HepG2 (cell line): ENCODE measurements around the gene CSTPP1. TPM values are rescaled to one million over a fixed set of nuclear protein-coding genes. Genes with fewer than 3 reads are reported as not detected.
A peak's percentile ranks its signal among the peaks of the same experiment; 100 is the strongest.

ENCODE experiments used
- ETV6 ChIP-seq: sonication (generic); formaldehyde crosslinking; conservative IDR thresholded peaks from 2 replicates; pipeline ENCODE4 v1.4.0; 2020; ENCODE audit warnings: missing genetic modification reagents
- FOXO1 ChIP-seq: sonication (generic); formaldehyde crosslinking; IDR thresholded peaks from 2 replicates; pipeline ENCODE4 v1.4.0; 2020; ENCODE audit warnings: missing genetic modification reagents
- GABPB1 ChIP-seq: IDR thresholded peaks from 2 replicates; pipeline ENCODE4 v1.6.1; 2016; ENCODE audit warnings: mild to moderate bottlenecking, missing genetic modification reagents, moderate library complexity, missing compliant biosample characterization
- MBD4 ChIP-seq: IDR thresholded peaks from 2 replicates; pipeline ENCODE4 v1.6.1; 2012; ENCODE audit warnings: low read length, inconsistent platforms, borderline replicate concordance
- NFKBIZ ChIP-seq: IDR thresholded peaks from 2 replicates; pipeline ENCODE4 v1.6.1; 2018; ENCODE audit warnings: missing genetic modification reagents, missing compliant biosample characterization
- PAX8 ChIP-seq: sonication (generic); formaldehyde crosslinking; IDR thresholded peaks from 2 replicates; pipeline ENCODE4 v1.8.0; 2022; ENCODE audit warnings: mild to moderate bottlenecking, missing genetic modification reagents, borderline replicate concordance
- SMAD3 ChIP-seq: sonication (generic); formaldehyde crosslinking; IDR thresholded peaks from 2 replicates; pipeline ENCODE4 v1.4.0; 2020; ENCODE audit warnings: missing genetic modification reagents
- TARDBP ChIP-seq: sonication (generic); formaldehyde crosslinking; IDR thresholded peaks from 2 replicates; pipeline ENCODE4 v1.8.0; 2022; ENCODE audit warnings: mild to moderate bottlenecking, missing genetic modification reagents
- ZBTB7A ChIP-seq: sonication (generic); formaldehyde crosslinking; IDR thresholded peaks from 2 replicates; pipeline ENCODE4 v1.8.0; 2022; ENCODE audit warnings: mild to moderate bottlenecking, missing genetic modification reagents
- ZFX ChIP-seq: sonication (generic); formaldehyde crosslinking; IDR thresholded peaks from 2 replicates; pipeline ENCODE4 v1.4.0; 2020; ENCODE audit warnings: mild to moderate bottlenecking, low read depth, missing genetic modification reagents, moderate library complexity
- ZMYM2 ChIP-seq: sonication (generic); formaldehyde crosslinking; IDR thresholded peaks from 2 replicates; pipeline ENCODE4 v1.8.0; 2022; ENCODE audit warnings: mild to moderate bottlenecking, missing genetic modification reagents
- ZNF256 ChIP-seq: sonication (generic); formaldehyde crosslinking; conservative IDR thresholded peaks from 2 replicates; pipeline ENCODE4 v1.4.0; 2020; ENCODE audit warnings: missing genetic modification reagents
- ZNF326 ChIP-seq: sonication (generic); formaldehyde crosslinking; IDR thresholded peaks from 2 replicates; pipeline ENCODE4 v1.4.0; 2020; ENCODE audit warnings: missing genetic modification reagents, borderline replicate concordance
- ZNF557 ChIP-seq: sonication (generic); formaldehyde crosslinking; IDR thresholded peaks from 2 replicates; pipeline ENCODE4 v1.4.0; 2020; ENCODE audit warnings: missing genetic modification reagents
- ZNF720 ChIP-seq: sonication (generic); formaldehyde crosslinking; IDR thresholded peaks from 2 replicates; pipeline ENCODE4 v1.4.0; 2020; ENCODE audit warnings: missing genetic modification reagents
- ZNF761 ChIP-seq: sonication (generic); formaldehyde crosslinking; conservative IDR thresholded peaks from 2 replicates; pipeline ENCODE4 v1.4.0; 2020; ENCODE audit warnings: mild to moderate bottlenecking, missing genetic modification reagents
- ZNF883 ChIP-seq: sonication (generic); formaldehyde crosslinking; IDR thresholded peaks from 2 replicates; pipeline ENCODE4 v1.5.1; 2020; ENCODE audit warnings: mild to moderate bottlenecking, missing genetic modification reagents; ENCODE audit errors: not compliant biosample characterization
- polyA plus RNA-seq, 8 experiments: library from polyadenylated mRNA; depleted of rRNA in 3 of 8; stranded (reverse) in 7 of 8; unstranded in 1 of 8; fragments of >200 nt; fragmentation: Illumina TruSeq in 4 of 8; extraction: Trizol in 4 of 8; gene quantifications; 2 replicates each; pipeline versions ENCODE4 v1.2.1 to v1.2.3, GENCODE V29; 2011 to 2016; ENCODE audit warnings: low read depth in 4 of 8, missing spikeins in 1 of 8, mixed read lengths in 1 of 8; ENCODE audit not compliant: insufficient read depth in 1 of 8
- total RNA-seq, 5 experiments: library from RNA; depleted of rRNA; stranded (reverse); fragments of >200 nt; fragmentation: Illumina TruSeq; extraction: Trizol; gene quantifications; 2 replicates each; pipeline ENCODE4 v1.2.3, GENCODE V29; 2016; ENCODE audit warnings: low read depth in 1 of 5
- TF ChIP-seq, protein P1 (sequence below): IDR thresholded peaks from 2 replicates; pipeline ENCODE4 v1.6.1; 2016; ENCODE audit warnings: low read depth, missing genetic modification reagents, missing compliant biosample characterization
- TF ChIP-seq, protein P2 (sequence below): sonication (generic); formaldehyde crosslinking; IDR thresholded peaks from 2 replicates; pipeline ENCODE4 v1.5.1; 2020; ENCODE audit warnings: mild to moderate bottlenecking, missing genetic modification reagents
- TF ChIP-seq, protein P3 (sequence below): IDR thresholded peaks from 2 replicates; pipeline ENCODE4 v1.6.1; 2016; ENCODE audit warnings: low read depth

The CSTPP1 gene
- total and polyA plus RNA-seq, 2 of the 13 experiments (the other 11 are each of a cell fraction or from before 2014, with no cell fraction given), result 12.3 to 14.6 TPM

DNA sequence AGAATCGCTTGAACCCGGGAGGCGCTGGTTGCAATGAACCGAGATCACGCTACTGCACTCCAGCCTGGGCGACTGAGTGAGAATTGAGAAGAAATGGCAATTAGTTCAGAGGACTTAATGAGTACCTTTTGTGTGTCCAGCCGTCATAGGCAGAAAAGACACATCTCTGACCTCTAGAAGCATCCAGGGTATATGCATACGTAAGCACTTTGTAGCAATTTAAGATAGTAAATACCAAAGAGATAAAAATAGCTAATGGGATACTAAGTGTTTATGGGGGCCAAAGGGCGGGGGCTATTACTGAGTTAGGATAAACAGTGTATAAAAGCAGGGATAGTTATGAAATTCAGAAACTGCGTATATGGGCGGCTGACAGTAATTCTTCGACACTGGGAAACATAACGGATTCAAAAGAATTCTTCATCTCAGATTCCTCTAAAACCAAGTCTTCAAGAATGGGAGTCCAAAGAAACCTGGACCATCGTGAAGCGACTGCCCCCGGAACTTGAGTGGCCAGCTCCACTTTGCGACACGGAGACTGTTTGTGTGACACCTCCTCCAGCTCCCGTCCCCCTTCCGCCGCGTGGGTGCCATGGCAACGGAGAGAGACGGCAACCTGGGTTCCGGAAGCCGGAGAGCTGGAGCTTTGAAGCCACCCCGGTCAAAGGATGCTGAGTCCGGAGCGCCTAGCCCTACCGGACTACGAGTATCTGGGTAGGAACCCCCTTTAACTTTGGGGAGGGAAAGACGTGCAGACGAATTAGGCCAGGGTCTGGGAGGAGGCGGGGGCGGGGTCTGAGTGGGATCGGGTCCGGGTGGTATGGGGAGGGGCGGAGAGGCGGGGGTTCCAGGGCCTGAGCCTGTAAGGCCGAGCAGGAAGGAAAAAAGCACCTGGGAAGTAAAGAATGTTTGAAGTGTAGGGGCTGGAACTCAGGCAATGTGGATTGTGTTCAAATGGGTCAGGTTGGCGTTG lies at the start of gene CSTPP1 (continued):
- TF ChIP-seq, protein P1, sequence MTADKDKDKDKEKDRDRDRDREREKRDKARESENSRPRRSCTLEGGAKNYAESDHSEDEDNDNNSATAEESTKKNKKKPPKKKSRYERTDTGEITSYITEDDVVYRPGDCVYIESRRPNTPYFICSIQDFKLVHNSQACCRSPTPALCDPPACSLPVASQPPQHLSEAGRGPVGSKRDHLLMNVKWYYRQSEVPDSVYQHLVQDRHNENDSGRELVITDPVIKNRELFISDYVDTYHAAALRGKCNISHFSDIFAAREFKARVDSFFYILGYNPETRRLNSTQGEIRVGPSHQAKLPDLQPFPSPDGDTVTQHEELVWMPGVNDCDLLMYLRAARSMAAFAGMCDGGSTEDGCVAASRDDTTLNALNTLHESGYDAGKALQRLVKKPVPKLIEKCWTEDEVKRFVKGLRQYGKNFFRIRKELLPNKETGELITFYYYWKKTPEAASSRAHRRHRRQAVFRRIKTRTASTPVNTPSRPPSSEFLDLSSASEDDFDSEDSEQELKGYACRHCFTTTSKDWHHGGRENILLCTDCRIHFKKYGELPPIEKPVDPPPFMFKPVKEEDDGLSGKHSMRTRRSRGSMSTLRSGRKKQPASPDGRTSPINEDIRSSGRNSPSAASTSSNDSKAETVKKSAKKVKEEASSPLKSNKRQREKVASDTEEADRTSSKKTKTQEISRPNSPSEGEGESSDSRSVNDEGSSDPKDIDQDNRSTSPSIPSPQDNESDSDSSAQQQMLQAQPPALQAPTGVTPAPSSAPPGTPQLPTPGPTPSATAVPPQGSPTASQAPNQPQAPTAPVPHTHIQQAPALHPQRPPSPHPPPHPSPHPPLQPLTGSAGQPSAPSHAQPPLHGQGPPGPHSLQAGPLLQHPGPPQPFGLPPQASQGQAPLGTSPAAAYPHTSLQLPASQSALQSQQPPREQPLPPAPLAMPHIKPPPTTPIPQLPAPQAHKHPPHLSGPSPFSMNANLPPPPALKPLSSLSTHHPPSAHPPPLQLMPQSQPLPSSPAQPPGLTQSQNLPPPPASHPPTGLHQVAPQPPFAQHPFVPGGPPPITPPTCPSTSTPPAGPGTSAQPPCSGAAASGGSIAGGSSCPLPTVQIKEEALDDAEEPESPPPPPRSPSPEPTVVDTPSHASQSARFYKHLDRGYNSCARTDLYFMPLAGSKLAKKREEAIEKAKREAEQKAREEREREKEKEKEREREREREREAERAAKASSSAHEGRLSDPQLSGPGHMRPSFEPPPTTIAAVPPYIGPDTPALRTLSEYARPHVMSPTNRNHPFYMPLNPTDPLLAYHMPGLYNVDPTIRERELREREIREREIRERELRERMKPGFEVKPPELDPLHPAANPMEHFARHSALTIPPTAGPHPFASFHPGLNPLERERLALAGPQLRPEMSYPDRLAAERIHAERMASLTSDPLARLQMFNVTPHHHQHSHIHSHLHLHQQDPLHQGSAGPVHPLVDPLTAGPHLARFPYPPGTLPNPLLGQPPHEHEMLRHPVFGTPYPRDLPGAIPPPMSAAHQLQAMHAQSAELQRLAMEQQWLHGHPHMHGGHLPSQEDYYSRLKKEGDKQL (CRISPR knock-in tag), result peak; percentile 38; the same call in 1 of the 2 replicates
- TF ChIP-seq, protein P2, sequence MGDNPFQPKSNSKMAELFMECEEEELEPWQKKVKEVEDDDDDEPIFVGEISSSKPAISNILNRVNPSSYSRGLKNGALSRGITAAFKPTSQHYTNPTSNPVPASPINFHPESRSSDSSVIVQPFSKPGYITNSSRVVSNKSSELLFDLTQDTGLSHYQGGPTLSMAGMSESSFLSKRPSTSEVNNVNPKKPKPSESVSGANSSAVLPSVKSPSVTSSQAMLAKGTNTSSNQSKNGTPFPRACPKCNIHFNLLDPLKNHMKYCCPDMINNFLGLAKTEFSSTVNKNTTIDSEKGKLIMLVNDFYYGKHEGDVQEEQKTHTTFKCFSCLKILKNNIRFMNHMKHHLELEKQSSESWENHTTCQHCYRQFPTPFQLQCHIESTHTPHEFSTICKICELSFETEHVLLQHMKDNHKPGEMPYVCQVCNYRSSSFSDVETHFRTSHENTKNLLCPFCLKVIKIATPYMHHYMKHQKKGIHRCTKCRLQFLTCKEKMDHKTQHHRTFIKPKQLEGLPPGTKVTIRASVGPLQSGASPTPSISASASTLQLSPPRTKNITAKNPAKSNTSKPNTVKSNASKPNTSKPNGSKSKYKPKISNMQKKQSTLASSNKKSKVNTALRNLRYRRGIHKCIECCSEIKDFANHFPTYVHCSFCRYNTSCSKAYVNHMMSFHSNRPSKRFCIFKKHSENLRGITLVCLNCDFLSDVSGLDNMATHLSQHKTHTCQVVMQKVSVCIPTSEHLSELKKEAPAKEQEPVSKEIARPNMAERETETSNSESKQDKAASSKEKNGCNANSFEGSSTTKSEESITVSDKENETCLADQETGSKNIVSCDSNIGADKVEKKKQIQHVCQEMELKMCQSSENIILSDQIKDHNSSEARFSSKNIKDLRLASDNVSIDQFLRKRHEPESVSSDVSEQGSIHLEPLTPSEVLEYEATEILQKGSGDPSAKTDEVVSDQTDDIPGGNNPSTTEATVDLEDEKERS, result no peak
- no peak for TF ChIP-seq NFKBIZ (CRISPR knock-in tag)
- peak; percentile 67 for TF ChIP-seq ZFX (CRISPR knock-in tag)
- no peak for TF ChIP-seq ZMYM2 (CRISPR knock-in tag)
- TF ChIP-seq SMAD3 (CRISPR knock-in tag), result peak; percentile 75; the same call in 1 of the 2 replicates
- no peak for TF ChIP-seq PAX8 (CRISPR knock-in tag)
- no peak for TF ChIP-seq ZNF883 (CRISPR knock-in tag)
- TF ChIP-seq ZNF761 (CRISPR knock-in tag), result 0 out of 2 replicates have a peak, but pooled peaks have one; percentile 18
- TF ChIP-seq, protein P3, sequence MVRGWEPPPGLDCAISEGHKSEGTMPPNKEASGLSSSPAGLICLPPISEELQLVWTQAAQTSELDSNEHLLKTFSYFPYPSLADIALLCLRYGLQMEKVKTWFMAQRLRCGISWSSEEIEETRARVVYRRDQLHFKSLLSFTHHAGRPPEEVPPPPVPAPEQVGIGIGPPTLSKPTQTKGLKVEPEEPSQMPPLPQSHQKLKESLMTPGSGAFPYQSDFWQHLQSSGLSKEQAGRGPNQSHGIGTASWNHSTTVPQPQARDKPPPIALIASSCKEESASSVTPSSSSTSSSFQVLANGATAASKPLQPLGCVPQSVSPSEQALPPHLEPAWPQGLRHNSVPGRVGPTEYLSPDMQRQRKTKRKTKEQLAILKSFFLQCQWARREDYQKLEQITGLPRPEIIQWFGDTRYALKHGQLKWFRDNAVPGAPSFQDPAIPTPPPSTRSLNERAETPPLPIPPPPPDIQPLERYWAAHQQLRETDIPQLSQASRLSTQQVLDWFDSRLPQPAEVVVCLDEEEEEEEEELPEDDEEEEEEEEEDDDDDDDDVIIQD (CRISPR knock-in tag), result peak; percentile 48; the same call in 1 of the 2 replicates
- TF ChIP-seq MBD4, result no peak
- peak; percentile 30; the same call in 1 of the 2 replicates for TF ChIP-seq FOXO1
- peak; percentile 87 for TF ChIP-seq TARDBP (CRISPR knock-in tag)
- peak; percentile 96 for TF ChIP-seq GABPB1 (CRISPR knock-in tag)
- no peak for TF ChIP-seq ZNF326
- TF ChIP-seq ZNF256 (CRISPR knock-in tag), result no peak
- TF ChIP-seq ZBTB7A, result no peak
- TF ChIP-seq ZNF720 (CRISPR knock-in tag), result no peak
- no peak for TF ChIP-seq ZNF557 (CRISPR knock-in tag)
- no peak; the same call in 1 of the 2 replicates for TF ChIP-seq ETV6 (CRISPR knock-in tag)
